Eye (tissue), 1 donor: ENCODE measurements around the gene ADAM8.
"Not testable (repeated sequence)": the region's sequence is repeated elsewhere in the genome, so short reads cannot be mapped to it uniquely, and the experiment has no call there.

Experiments used
- DNase-seq: peaks from one replicate; pipeline ENCODE4 v3.0.0-alpha.2; 2015

The ADAM8 gene

DNA sequence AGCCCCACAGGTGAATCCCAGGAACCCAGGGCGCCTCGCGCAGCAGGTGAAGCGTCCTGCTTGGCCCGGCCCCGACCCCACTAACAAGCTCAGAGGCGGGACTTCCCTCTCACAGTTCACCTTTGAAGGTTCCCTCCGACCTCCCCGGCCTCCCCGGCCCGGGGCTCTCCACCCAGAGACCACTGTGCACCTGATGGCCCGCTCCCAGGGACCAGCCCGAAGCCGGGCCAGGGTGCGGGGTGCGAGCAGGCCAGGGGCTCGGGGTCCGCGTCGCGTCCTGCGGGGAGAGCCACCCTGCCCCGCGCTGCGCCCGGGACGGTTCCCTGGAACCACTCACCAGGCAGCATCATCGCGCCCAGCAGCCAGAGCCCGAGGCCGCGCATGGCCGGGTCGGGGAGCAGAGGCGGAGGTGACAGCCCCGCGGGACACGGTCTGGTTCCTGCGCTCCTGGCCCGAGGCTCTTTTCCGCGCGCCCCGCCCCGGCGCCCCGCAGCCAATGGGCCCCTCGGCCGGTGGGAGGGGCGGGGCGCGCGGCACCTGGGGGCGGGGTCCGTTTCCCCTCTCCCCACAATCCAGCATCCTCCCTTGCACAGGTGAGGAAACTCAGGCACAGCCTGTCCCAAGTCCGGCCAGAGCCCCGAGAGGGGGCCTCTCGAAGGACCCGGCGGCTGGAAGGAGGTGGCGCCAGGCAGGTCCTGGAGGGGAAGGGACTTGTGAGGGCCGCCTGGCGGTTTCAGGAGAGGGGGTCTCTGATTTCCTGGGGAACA is at the start of gene ADAM8:
Gene ADAM8 (minus strand): TSS at position 434 of the 767 bp plus-strand sequence. CDS start 51 bp downstream, at position 383.
- peak; percentile 58 for DNase-seq

DNA sequence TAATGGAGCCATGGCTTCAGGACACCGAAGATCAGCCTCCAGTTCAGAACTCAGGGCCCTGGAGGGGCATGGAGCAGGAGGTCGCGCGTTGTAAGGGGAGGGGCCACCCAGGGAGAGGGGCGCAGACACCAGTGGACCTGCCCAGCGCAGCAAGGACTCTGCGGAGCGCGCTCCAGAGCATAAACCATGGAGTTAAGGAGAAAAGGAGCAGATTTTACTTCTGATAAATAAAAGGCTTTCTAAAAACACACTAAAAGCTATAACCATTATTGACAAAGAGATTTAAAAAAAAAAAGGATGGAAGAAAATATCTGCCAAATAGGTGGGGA is 49.5 kb upstream of the ADAM8 start:
- no peak for DNase-seq

GRCh38 chr10:133325440-133326222 is 49.0 kb upstream of the ADAM8 start:
- DNase-seq = peak; percentile 71

GRCh38 chr10:133324857-133325260 is 48.2 kb upstream of the ADAM8 start:
- DNase-seq = no peak

DNA sequence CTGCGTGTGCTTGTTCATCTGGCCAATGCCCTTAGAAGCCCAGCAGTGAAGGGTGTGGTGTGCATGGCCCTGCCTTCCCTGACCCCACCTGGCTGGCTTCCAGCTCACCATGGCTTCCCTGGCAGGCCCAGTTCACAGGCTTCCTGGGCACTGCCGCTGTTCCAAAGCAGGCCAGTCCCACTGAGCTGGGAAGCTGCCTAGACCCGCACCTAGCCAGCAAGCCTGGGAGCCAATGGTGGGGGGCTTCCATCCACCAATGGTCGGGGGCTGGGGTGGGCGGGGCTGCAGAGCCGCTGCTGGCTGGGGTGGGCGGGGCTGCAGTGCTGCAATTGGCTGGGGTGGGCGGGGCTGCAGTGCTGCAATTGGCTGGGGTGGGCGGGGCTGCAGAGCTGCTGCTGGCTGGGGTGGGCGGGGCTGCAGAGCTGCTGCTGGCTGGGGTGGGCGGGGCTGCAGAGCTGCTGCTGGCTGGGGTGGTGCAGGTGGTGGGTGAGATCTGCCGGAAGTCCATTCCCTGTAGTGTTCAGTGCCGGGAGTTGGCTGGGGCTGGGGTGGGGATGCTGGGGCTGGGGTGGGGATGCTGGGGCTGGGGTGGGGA is 47.6 kb upstream of the ADAM8 start:
- peak; percentile 71 for DNase-seq

GRCh38 chr10:133322064-133322709 is 45.5 kb upstream of the ADAM8 start:
- DNase-seq = not testable (repeated sequence)

DNA sequence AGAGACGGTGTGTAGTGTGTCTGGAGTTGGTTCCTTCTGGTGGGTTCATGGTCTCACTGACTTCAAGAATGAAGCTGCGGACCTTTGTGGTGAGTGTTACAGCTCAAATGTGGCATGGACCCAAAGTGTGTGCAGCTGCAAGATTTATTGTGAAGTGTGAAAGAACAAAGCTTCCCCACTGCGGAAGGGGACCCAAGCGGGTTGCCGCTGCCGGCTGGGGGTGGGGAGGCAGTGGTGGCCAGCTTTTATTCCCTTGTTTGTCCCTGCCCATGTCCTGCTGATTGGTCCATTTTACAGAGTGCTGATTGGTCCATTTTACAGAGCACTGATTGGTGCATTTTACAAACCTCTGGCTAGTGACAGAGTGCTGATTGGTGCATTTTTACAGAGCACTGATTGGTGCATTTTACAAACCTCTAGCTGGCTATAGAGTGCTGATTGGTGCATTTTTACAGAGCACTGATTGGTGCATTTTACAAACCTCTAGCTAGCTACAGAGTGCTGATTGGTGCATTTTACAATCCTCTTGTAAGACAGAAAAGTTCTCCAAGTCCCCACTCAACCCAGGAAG is 44.3 kb upstream of the ADAM8 start:
- not testable (repeated sequence) for DNase-seq

DNA sequence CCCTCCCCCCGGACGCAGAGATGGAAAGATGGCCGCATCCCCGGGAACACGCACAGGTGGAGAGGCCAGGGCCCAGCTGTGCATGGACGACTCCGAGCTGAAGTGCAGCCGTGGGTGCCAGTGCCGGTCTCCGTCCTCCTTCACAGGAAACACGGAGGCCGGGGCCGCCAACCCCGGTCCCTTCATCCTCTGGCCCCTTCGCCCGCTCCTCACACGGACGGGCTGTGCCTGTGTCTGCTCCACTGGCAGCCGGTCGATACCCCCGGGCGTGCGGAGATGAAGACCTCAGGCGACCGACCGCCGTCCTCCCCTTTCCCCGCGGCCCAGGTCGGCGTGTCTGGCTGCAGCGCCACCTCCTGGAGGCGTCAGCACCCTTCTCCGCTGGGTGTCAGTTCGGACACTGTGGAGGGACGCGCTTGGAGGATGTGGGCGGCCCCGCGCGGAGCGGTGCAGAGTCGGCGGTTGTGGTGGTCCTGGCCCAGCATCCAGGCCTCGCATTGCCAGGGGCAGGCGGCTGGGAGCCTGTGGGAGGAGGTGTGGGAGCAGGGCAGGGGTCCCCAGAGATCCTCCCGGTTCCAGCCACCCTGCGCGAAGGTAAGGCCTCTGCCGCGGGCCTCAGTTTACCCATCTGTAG is 41.9 kb upstream of the ADAM8 start:
- peak; percentile 92 for DNase-seq

DNA sequence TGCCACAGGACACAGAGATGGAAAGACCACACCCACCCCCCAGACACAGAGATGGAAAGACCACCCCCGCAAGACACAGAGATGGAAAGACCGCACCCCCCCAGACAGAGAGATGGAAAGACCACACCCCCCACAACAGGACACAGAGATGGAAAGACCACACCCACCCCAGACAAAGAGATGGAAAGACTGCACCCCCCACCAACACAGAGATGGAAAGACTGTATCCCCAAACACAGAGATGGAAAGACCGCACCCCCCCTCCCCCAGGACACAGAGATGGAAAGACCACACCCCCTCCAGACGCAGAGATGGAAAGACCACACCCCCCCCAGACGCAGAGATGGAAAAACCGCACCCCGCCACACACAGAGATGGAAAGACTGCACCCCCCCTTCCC is 40.1 kb upstream of the ADAM8 start:
- DNase-seq = no peak

GRCh38 chr10:133316266-133316665 is 39.6 kb upstream of the ADAM8 start:
- no peak for DNase-seq

- no peak for DNase-seq
These were observed 39.2 kb upstream of the ADAM8 start for GRCh38 chr10:133315847-133316246.

GRCh38 chr10:133314911-133315310 is 38.2 kb upstream of the ADAM8 start:
- DNase-seq = no peak

- no peak for DNase-seq
These were observed 36.5 kb upstream of the ADAM8 start for GRCh38 chr10:133313192-133313591.

GRCh38 chr10:133312769-133313145 is 36.1 kb upstream of the ADAM8 start:
- DNase-seq = no peak

DNA sequence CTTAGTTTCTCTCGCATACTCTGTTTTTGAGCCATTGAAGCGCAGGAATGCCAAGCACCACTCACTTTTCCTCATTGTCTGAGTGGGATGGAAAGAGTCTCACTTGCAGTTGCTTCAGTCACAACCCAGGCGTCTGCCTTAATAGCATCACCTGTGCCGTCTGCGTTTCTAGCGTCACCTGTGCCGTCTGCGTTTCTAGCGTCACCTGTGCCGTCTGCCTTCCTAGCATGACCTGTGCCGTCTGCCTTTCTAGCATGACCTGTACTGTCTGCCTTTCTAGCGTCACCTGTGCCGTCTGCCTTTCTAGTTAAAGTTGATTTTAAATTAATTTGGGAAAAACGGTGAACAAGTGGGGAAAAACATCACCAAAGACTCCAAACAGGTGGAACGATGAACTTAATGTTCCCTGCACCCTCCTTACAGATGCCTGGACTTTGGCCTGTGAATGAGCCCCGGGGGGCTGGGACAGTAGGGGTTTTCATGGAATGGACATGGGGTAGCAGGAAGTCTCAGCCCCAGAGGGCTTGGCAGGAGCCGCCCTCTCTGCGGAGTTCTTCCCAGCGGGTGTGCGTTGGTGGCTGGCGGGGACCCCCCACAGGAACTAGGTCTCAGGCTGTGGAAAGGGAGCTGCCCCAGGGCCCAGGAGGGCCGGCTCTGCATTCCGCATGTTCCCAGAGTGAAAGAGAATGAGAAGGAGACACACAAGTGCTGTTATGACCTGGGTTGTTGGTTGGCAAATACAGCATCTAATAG is 35.5 kb upstream of the ADAM8 start:
- no peak for DNase-seq

DNA sequence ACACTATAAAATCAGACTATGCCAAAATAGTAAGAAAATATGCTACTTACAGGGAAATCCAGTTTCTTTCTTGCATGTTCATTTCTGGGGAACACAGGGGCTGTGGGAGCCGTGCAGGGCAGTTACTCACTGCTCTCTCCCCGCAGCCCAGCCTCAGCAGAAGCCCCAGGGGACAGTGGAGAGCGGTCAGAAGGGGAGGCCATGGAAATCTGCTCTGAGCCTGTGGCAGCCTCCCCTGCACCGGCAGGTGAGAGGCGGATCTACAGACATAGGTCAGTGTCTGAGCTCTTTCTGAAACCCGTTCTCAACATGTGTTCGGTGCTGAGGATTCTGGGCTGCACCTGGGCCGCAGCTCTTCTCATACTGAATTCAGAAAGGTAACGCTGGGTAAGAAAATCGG is 34.9 kb upstream of the ADAM8 start:
- DNase-seq = no peak

- no peak for DNase-seq
These were observed 34.1 kb upstream of the ADAM8 start for GRCh38 chr10:133310789-133311188.

GRCh38 chr10:133310399-133310755 is 33.7 kb upstream of the ADAM8 start:
- no peak for DNase-seq

- no peak for DNase-seq
These were observed 33.2 kb upstream of the ADAM8 start for GRCh38 chr10:133309720-133310398.

- peak; percentile 94 for DNase-seq
These were observed 32.5 kb upstream of the ADAM8 start for GRCh38 chr10:133309100-133309719.
